NCI-H128 (cell line): ENCODE results near the gene CD300H.

Experiments used
- DNase-seq: peaks from one replicate; lab custom pipeline; 2025; ENCODE audit not compliant: unreplicated experiment; lab: John Stamatoyannopoulos, UW

Gene CD300H

DNA sequence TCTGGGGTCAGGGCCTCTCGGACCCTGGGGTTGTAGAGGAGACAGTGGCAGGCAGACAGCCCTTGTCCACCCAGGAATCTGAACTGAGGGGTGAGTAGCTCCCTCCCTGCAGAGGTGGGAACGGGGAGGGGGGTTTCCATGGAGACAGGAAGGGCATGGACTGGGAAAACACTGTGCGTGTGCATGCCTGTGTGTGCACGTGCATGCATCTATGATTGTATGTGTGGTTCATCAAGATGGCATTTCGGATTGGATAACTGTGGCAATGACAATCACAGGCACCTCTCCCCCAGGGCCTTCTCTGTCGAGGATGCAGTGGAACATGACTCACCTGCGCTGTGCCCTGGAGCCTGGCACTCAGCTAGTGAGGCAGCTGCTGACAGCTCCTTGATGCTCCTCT lies 15.3 kb downstream of the CD300H start:
- DNase-seq = no peak

DNA sequence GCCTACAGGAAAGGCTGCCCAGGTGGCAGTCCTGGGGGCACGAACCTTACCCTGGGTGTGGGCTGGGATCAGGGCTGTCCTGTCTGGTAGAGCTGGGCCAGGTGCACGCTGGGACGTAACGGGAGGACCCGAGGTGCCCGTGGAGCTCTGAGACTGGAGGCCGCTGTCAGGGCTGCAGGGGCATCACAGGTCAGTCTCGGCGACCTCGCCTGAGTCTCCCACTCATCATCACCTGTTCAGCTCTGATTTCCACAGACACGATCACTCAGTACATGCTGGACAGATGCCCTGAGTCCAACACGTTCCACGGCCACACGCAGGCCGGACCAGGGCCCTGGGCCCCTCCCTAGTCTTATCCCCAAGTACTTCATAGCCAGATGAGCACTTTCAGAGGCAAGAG lies 16.7 kb downstream of the CD300H start:
- DNase-seq = no peak

DNA sequence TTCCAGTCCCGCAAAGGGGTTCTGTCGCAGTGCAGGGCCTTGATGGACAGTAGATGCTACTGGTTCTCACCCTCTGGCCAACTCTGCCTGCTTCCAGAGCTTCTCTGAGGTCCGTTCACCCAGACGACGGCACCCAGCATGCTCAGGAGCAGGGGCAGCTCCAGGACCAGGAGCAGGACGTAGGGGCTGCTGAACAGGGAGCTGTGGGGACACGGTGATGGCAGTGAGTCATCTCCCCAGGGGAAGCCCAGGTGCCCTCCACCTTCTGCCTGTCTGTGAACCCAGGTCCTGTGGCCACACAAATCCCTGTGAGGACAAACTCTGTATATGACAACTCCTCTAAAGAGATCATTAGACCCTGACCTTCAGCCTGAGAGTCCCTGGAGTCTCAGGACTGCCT lies 18.0 kb downstream of the CD300H start:
- no peak for DNase-seq

DNA sequence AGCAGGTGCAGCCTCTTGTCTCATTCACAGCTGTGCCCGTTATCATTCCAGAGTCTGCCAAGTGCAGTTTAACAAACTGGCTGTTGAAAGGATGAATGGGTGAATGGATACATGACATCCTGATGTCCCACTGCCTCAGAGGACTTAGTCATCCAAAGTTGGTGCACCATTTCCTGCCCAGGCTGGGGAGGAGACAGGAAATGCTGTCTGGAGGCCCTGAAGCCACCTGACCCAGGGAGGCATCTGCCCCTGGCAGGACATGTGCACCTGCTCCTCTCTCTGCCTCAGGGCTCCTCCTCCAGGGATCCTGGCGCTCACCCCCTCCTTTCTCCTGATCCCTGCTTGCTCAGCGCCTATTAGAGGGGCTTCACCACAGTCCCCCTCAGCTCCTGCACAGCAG lies 19.6 kb downstream of the CD300H start:
- DNase-seq = no peak

DNA sequence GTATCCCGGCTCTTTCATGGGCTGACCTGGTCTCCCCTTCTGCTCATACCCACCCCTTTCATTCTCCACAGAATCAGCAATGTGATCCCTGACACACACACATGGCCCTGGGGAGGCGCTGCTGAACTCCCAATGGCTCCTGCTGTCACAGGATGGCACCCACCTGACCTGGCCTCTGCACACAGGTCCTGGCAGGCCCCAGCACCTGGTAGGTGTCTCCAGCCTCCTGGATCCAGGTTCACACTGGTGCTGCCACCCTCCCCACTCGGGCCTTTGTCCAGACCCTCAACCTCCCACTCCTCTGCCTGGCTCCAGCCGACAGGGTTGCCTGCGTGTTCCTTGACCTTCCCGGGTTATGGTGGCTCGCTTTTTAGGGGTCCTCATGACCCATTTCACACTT lies 20.0 kb downstream of the CD300H start:
- no peak for DNase-seq

DNA sequence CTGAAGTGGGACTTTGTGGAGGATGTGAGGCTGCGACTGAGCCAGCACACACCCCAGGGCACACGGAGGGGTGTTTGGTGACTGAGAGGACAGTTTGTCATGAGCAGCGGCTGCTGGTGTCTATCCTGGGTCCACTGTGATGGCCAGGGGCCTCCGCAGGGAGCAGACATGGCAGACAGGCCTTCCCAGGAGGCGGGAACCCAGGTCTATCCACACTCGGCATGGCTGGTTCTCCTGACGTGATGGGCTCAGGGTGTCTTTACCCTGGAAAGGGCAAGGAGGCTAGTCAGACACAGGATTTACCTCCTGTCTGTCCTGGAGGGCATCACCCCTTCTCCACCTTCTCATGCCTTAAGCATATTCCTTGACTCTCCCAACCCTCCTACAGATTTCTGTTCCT lies 20.7 kb downstream of the CD300H start:
- DNase-seq = no peak

DNA sequence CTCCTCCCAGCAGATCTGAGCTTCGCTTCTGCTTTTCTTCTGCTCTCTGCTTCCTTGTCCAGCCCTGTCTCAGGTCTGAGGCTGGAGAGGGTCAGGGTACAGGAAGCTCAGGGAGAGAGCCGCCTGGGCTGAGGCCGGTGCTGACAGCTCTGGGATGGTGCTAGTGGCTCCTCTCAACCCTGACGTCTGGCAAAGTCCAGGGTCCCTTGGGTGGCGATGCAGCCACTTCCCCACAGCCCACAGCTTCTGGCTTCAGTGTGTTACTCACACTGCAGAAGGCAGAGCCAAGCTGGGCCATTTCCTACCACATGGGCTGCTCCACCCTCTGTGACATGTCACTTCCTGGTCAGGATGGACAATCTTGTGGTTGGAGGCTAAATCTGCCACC lies 21.5 kb downstream of the CD300H start, which contains the start of gene CD300C:
Gene CD300C, minus strand, starts transcription at position 273 of the 388 bp plus-strand sequence. CDS start 333 bp downstream, outside the sequence.
- DNase-seq = no peak

DNA sequence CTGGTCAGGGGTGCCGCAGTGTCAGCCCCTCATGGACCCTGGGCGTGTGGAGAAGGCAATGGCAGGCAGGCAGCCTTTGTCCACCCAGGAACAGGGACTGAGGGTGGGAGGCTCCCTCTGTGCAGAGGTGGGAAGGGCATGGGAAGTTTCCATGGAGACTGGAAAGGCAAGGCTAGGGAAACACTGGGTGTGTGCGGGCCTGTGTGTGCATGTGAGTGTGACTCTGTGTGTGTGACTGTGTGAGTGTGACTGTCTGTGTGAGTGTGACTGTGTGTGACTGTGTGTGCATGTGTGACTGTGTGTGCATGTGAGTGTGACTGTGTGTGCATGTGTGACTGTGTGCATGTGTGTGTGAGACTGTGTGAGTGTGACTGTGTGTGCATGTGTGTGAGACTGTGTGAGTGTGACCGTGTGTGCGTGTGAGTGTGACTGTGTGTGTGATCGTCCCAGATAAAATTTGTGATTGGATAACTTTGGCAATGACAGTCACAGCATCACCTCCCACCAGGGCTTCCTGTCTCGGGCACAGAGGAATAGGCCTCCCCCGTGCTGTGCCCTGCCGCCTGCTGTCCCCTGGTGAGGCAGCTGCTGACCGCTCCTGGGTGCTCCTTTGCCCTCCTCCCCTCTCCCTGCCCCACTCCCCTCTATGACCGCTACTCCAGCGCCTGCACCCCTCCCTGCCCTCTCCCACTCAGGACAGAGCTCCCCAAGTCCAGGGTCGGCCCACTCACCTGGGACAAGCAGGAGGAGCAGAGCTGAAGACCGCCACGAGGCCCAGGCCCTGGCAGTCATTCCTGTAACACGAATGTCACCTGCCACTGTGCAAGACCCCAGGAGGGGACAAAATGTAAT lies 22.1 kb downstream of the CD300H start:
- DNase-seq = no peak

DNA sequence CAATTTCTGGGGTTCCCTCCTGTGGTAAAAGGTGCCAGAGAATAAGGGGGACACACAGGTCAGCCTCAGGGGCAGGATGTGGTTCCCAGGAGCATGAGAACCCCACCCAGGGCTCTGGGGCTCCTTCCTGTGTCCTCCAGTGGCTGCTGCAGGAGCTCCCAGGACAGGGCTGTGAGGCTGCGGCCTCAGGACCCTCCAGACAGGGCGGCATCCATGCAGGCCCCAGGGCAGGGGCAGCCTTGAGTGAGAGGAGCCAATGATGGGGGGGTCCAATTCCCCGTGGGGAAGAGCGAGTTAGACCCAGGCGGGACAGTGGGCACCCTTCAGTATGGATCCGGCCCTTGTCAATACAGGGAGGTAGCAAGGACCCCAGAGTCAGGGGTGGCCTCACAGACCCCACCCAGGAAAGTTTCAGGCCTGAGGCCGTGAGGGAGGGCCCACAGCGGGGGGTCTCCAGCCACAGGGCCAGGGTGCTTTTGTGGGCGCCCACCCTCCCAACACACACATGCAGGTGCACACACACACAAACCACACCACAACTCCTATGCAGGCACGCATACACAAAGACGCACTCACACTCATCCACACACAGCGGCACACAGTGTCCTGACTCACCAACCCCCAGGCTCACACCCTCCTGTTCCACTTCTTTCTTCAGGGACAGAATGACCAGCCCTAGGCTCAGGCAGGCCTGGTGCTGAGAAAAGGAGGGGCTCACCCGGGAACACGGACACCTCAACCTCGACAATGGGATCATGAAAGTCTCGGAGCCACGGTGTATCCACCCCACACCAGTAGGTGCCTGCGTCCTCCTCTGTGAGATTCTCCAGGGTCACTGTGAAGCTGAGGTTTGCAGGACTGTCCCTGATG lies 23.2 kb downstream of the CD300H start:
- no peak for DNase-seq

DNA sequence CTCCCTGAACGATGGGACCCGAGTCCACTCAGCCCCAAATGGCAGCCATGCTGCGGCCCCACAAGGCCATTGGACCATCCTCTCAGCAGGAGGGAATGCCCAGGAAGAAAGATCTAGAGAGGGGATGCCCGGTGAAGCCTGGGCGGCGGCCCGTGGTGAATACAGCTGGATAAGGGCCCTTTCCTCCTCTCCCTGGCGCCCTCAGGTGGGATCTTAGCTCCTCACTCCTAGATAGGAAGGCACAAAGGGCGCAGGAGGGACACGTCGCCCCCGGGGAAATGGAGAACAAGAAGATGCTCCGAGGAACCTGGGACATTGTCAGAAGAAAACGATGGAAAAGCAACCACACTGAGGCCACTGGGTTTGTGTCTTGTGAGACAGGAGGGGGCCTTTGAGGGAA lies 23.9 kb downstream of the CD300H start:
- DNase-seq = no peak

DNA sequence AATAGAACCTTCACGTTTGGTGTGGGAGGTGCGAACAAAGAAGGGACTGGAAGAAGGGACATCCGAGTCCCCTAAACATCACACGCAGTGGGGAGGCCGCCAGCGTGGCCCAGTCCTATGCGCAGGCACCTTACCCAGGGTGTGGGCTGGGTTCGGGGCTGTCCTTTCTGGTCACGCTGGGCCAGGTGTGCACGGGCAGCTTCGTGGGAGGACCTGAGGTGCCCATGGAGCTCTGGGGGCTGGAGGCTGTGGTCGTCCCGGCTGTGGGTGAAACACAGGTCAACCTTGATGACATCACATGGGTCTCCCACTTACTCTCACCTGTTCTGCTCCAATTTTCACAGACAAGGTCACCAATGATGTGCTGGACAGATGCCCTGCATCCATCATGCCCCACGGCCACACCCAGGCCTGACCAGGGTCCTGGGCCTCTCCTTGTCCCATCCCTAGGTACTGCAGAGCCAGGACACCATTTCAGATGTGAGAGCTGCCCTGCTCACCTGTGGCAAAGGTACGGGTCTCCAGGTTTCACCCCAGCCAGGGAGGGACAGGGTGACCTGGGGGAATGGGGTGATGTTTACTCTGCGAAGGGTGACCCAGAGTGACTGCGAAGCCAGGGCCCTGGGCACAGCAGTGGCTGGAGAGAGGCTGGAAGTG lies 24.5 kb downstream of the CD300H start:
- no peak for DNase-seq

DNA sequence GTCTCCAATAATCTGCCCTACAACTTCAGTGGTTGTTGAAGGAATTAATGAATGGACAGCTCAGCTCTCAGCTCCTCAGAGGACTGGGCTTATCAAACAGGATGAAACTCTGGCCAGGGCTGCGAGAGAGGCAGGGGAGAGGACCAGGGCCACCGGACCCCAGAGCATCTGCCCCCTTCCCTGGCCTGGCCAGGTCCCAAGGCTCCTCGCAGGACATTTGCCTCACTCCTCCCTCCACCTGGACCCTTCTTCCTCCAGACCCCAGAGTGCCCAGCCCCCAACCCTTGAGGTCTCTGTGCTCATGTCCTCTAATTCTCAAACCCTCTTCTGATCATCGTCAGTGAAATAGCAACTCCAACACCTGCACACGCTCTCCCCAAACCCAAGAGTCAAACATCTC lies 25.1 kb downstream of the CD300H start:
- no peak for DNase-seq

DNA sequence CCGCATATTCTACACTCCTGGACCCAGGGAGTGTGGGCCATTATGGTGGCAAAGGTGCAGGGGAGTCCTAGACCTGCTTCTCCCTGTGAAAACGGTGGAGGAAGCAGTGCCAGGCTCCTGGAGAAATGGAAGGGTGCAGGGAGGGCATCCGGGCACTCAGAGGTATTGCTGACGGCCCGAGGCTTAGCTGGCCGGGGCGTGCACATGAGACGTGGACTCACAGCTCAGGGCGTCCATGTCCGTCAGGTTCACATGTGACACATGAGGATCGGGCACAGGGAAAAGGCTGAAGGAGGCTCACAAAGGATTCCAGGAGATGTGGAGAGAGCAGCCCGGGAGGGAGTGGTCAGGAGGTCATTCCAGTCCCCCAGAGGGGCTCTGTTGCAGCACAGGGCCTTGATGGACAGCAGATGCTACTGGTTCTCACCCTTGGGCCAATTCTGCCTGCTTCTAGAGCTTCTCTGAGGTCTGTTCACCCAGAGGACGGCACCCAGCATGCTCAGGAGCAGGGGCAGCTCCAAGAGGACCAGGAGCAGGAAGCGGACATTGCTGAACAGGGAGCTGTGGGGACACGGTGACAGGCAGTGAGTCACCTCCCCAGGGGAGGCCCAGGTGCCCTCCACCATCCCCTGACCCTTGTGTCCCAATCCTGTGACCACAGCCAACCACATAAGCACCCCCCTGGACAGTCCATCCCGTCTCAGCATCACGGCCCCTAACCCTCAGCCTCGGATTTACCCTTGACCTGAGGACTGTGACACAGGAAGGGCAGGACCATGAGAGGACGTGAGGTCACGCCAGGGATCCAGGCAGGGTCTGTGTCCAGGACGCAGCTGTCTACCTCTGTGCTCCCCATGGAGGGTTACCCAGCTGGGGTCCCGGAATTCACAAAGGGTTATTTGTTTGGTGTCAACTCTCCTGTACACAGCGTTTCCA lies 25.9 kb downstream of the CD300H start:
- DNase-seq = no peak

DNA sequence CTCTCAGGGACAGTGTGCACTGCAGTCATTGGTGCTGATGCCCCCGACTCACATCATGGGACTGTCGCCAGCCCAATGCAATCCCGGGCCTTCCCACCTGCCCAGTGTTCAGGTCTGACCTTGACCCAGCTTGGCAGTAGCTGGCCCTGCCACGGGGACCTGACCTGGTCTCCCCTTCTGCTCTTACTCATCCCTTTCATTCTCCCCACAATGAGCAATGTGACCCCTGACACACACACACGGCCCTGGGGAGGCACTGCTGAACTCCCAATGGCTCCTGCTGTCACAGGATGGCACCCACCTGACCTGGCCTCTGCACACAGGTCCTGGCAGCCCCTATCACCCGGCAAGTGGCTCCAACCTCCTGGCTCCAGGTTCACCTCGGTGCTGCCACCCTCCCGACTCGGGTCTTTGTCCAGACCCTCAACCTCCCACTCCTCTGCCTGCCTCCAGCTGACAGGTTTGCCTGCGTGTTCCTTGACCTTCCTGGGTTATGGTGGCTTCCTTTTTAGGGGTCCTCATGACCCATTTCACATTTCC lies 28.0 kb downstream of the CD300H start:
- DNase-seq = no peak

DNA sequence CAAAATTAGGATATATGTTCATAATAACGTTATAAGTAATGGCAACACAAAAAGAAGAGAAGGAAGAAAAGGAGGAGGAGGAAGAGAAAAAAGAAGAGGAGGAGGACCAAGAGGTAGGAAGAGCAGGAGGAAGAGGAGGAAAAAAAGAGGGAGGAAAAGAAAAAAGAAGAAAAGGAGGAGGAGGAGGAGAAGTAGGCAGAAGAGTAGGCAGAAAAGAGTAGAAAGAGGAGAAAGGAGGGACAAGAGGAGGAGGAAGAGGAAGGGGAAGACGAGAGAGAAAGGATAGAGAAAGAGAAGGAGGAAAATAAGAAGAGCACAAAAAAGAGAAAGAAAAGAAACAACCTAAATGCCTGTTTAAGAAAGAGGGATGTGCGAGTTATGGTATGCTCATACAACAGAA lies 30.4 kb downstream of the CD300H start:
- DNase-seq = no peak

DNA sequence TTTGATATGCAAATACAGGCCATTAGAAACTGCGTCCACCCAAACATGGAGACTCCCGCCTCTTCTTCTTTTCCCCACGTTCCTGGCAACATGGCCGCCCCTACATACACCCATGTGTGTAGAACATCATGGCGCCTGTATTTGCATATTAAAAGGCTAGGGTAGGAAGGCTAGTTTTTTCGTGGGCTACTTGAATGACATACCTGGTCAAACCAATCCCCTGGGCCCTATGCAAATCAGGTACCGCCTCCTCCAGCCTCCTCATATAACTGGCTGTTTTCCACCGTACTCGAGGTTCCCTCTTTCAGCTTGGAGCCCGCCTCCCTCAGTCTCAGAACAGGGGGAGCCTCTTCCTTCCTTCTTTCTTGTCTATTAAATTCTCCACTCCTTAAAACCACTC lies 35.2 kb downstream of the CD300H start:
- no peak for DNase-seq

DNA sequence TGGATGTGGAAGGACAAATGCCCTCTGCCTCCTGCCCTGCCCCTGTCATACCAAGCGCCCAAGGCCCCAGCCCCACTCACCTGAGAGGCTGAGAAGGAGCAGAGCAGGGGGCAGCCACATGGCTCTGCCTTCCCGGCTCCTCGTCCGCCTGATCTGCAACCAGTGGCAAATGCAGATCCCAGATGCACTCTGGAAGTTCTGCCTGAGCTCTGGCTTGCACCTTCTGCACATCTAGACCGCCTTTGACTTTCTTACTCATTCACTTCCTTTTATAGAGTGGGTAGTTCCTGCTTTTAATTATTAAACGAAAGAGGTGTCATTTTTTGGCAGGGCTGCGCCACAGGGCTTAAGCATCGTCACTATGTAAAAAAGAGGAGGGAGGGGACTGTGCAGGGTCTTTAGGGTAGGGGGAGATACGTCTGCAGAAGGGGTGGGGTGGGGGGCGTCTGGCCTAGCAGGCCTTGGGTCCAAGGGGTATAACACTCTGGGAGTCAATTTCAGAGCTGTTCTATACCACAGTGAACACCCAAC lies 36.0 kb downstream of the CD300H start, which contains the start of gene CD300LB:
Gene CD300LB, minus strand, starts transcription at position 245 of the 531 bp plus-strand sequence. Its CDS starts 125 bp downstream, at position 120.
- no peak for DNase-seq

DNA sequence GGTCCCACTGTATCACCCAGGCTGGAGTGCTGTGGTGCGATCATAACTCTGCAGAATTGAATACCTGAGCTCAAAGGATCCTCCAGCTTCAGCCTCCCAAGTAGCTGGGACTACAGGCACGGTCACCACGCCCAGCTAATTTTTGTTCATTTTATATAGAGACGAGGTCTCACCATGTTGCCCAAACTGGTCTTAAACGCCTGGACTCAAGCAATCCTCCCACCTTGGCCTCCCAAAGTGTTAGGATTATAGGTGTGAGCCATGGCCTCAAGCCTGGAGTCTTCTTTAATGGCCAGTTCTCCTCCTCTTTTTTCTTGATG lies 36.5 kb downstream of the CD300H start:
- DNase-seq = no peak

DNA sequence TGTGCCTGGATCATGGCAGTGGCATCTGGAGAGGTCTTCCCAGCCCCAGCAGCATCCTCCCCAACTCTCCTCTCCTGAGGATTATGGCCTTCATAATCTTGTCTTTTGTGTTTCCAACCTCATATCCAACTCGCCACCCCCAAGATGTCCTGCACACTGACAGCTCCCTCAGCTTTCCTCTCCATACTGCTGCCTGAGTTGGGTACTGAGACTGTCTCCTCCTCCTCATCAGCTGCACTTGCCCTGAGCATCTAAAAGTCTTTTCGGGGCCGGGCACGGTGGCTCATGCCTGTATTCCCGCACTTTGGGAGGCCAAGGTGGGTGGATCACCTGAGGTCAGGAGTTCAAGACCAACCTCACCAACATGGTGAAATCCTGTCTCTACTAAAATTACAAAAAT lies 38.1 kb downstream of the CD300H start:
- no peak for DNase-seq
